H1 (cell line): ENCODE results near the gene PLPP2. TPM values are rescaled to one million over a fixed set of nuclear protein-coding genes. Genes with fewer than 3 reads are reported as not detected.

Source experiments
- BCL11A ChIP-seq, 2 experiments: IDR thresholded peaks; one replicate each; pipeline ENCODE4 v1.6.1; 2011; ENCODE audit warnings: low read depth in 2 of 2, low read length in 2 of 2, mild to moderate bottlenecking in 2 of 2
- EP300 ChIP-seq, 2 experiments: IDR thresholded peaks; 1 replicate in 1 of 2; 2 replicates in 1 of 2; pipeline ENCODE4 v1.6.1; 2011 to 2012; ENCODE audit warnings: low read depth in 2 of 2, low read length in 2 of 2, mild to moderate bottlenecking in 2 of 2, borderline replicate concordance in 1 of 2, inconsistent platforms in 1 of 2, moderate library complexity in 1 of 2
- KDM4A ChIP-seq: IDR thresholded peaks from one replicate; pipeline ENCODE4 v1.7.1; 2012; ENCODE audit warnings: low read depth, mild to moderate bottlenecking, moderate library complexity, low read length, inconsistent platforms; ENCODE audit not compliant: severe bottlenecking
- MAFK ChIP-seq: IDR thresholded peaks from 2 replicates; pipeline ENCODE4 v1.6.1; 2012; ENCODE audit warnings: low read depth, mild to moderate bottlenecking, improper control_type of control experiment, low read length
- RNF2 ChIP-seq: fragments of 200-900, 300-1000 bp; sonication (generic); IDR thresholded peaks from 2 replicates; pipeline ENCODE4 v1.7.1; 2016; ENCODE audit warnings: borderline replicate concordance, low read depth, mild to moderate bottlenecking, antibody characterized with exemption, low read length; ENCODE audit not compliant: poor library complexity, severe bottlenecking; ENCODE audit errors: missing control alignments
- SUZ12 ChIP-seq: fragments of 200-600 bp; sonication (generic); IDR thresholded peaks from 2 replicates; pipeline ENCODE4 v1.6.1; 2012; ENCODE audit warnings: mild to moderate bottlenecking, inconsistent platforms, low read length, moderate library complexity, mixed read lengths
- TAF7 ChIP-seq: optimal IDR thresholded peaks from 2 replicates; pipeline ENCODE3; 2011; ENCODE audit warnings: low read depth, mild to moderate bottlenecking, inconsistent platforms, low read length, moderate library complexity, borderline replicate concordance
- polyA plus RNA-seq, 7 experiments: library from polyadenylated mRNA; depleted of rRNA in 3 of 7; stranded (reverse) in 5 of 7; unstranded in 2 of 7; fragments of >200 nt in 5 of 7; fragments of 200-250 nt in 2 of 7; gene quantifications; 1 replicate in 5 of 7; 2 replicates in 1 of 7; 4 replicates in 1 of 7; pipeline versions ENCODE4 v1.2.1 to v1.2.3, GENCODE V29; 2011 to 2013; ENCODE audit warnings: missing spikeins in 2 of 7, mixed read lengths in 2 of 7
- total RNA-seq: library from RNA; stranded (reverse); fragmentation: NEBNext Ultra II Directional; extraction: Animal tissue kit (Norgen Biotek cat#: 25700); gene quantifications from 2 replicates; pipeline ENCODE4 v1.2.1, GENCODE V29; 2021
- TF ChIP-seq, protein P1 (sequence below), 3 experiments: IDR thresholded peaks; 1 replicate in 2 of 3; 2 replicates in 1 of 3; pipeline versions ENCODE4 v1.5.1 to v1.6.1; 2011; ENCODE audit warnings: low read length in 3 of 3, mild to moderate bottlenecking in 3 of 3, inconsistent platforms in 2 of 3, low read depth in 1 of 3, moderate library complexity in 1 of 3; ENCODE audit not compliant: insufficient read depth in 1 of 3; ENCODE audit errors: control extremely low read depth in 1 of 3

The PLPP2 gene
- total and polyA plus RNA-seq, 2 of the 8 experiments (the other 6 are each of a cell fraction or from before 2014, with no cell fraction given), result 101 to 195 TPM

DNA sequence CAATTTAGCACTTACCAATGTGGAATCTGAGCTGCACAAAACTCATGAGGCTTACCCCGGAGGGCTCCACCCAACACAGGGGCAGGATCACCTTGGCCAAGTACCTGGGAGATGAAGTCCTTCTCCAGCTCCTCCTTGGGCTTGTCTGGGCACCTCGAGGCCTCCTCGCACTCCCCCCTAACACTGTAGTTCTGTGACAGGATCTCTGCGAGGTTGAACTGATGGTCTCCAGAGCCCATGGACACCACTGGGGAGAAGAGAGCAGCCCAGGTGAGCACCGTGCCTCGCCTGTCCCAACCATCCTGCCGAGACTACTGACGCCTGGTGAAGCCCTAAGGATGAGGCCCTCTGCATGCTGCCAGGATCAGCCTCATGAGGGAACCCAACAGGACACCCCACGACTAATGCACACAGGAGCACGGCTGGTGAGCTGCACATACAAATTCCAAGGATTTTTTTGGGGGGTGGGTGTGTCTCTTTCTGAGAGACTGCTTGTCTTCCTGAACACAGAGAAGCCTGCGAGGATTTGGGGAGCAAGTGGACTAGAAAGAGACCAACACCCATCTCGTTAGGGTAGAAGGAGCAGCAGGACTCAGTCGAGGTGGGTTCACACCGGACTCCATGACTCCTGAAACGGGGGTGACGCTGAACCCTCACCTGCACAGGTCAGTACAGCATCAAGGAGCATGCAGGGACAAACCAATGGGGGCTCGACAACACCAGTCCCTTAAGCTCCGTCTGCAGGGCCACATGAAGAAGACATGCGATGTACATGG lies 43.3 kb upstream of the PLPP2 start (continued):
- TF ChIP-seq EP300 (IDR thresholded peaks at IDR 0.05; ENCODE audit: borderline replicate concordance in 1 of 2, low read depth in 2 of 2, low read length in 2 of 2) (no peak), TAF7 (no peak), MAFK (no peak), RNF2 (no peak), SUZ12 (no peak), BCL11A (IDR thresholded peaks at IDR 0.05; ENCODE audit: low read depth in 2 of 2, low read length in 2 of 2) (no peak), KDM4A (no peak)
- TF ChIP-seq, protein P1, sequence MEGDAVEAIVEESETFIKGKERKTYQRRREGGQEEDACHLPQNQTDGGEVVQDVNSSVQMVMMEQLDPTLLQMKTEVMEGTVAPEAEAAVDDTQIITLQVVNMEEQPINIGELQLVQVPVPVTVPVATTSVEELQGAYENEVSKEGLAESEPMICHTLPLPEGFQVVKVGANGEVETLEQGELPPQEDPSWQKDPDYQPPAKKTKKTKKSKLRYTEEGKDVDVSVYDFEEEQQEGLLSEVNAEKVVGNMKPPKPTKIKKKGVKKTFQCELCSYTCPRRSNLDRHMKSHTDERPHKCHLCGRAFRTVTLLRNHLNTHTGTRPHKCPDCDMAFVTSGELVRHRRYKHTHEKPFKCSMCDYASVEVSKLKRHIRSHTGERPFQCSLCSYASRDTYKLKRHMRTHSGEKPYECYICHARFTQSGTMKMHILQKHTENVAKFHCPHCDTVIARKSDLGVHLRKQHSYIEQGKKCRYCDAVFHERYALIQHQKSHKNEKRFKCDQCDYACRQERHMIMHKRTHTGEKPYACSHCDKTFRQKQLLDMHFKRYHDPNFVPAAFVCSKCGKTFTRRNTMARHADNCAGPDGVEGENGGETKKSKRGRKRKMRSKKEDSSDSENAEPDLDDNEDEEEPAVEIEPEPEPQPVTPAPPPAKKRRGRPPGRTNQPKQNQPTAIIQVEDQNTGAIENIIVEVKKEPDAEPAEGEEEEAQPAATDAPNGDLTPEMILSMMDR (IDR thresholded peaks at IDR 0.05; ENCODE audit: control extremely low read depth in 1 of 3, insufficient read depth in 1 of 3, low read depth in 1 of 3, low read length in 3 of 3), result no peak
